ENCODE results near the gene DSTYK.
"Not testable (repeated sequence)": the region's sequence is repeated elsewhere in the genome, so short reads cannot be mapped to it uniquely, and the experiment has no call there.

Gene DSTYK

DNA sequence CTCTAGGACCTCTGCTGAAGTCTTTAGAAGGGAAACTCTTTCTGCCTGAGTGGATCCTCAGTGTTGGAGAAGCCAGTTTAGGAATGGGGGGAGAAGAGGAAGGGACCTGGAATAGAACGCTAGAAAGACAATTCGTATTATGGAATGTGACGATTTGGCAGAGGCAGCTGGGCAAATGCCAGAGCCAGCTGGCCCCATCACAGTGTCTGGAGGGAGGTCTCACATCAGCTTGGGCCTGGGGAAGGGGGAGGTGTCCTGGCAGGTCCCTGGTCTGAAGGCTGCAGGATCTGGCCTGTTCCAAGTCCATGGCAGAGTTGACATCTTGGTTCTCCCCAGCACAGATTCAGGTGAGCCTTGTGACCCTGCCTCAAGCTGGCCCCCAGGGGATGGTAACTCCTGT lies 27.6 kb upstream of the DSTYK start:
- no peak overlapping the region for H3K4me3 ChIP-seq (ENCODE audit: low read depth in 1 of 2, low read length in 1 of 2)
- TF ChIP-seq, protein P1, sequence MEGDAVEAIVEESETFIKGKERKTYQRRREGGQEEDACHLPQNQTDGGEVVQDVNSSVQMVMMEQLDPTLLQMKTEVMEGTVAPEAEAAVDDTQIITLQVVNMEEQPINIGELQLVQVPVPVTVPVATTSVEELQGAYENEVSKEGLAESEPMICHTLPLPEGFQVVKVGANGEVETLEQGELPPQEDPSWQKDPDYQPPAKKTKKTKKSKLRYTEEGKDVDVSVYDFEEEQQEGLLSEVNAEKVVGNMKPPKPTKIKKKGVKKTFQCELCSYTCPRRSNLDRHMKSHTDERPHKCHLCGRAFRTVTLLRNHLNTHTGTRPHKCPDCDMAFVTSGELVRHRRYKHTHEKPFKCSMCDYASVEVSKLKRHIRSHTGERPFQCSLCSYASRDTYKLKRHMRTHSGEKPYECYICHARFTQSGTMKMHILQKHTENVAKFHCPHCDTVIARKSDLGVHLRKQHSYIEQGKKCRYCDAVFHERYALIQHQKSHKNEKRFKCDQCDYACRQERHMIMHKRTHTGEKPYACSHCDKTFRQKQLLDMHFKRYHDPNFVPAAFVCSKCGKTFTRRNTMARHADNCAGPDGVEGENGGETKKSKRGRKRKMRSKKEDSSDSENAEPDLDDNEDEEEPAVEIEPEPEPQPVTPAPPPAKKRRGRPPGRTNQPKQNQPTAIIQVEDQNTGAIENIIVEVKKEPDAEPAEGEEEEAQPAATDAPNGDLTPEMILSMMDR (IDR thresholded peaks at IDR 0.05), result no peak
- no peaks in the 10 kb centered on the region for H3K36me3 ChIP-seq
- H3K9me3 ChIP-seq, result no peaks in the 10 kb centered on the region
- H3K27ac ChIP-seq, result no peak overlapping the region
- H3K27me3 ChIP-seq, result no peaks in the 10 kb centered on the region
- peaks cover 13% of the 10 kb centered on the region in 2 experiments for H3K4me1 ChIP-seq (ENCODE audit: control insufficient read depth in 1 of 2, insufficient read depth in 1 of 2, low read depth in 1 of 2, low read length in 1 of 2)

DNA sequence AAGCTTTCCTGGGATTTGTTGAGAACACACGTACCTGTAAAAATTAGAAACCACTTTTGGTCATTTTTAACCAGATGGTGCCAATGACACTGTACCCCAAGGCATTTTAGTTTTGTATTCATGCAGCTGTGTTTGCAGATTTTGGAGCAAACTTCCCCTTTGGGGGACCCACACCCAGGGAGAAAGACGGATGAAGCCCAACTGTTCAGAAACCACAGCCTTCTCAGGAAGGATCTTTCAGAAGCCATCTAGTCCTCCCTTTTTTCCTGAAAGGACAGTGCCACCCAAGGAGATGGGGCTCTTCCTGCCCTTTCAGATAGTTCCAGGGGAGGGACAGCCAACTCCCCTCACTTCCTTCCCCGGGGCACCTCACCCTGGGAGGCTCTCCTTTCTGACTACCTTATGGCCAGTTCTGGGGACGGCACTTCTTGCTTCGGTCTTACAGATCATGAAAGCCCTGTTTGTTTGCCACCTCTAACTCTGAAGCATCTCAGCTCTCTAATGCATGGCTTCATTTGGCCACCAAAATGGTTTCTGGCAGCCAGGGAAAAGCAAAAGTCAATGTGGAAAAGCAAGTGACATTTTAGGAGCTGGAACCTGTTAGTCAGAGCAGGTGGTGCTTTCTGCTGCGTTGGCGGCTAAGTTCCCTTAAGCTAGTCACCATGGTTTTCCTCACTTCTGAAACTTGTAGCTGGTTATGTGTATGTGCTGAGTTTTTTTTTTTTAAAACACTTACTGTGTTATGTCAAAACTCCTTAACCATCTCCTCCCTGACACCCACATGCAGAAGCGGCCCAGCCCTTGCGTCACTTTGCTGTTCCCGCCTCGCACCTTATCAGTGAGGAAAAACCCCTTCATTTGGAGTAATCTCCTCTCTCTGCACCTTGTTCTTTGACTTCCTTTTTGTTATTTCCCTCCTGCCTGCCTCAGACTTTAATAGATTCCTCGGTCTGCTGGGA lies 26.3 kb upstream of the DSTYK start:
- H3K4me1 ChIP-seq (ENCODE audit: control insufficient read depth in 1 of 2, insufficient read depth in 1 of 2, low read depth in 1 of 2, low read length in 1 of 2), result peaks cover 13% of the 10 kb centered on the region in 2 experiments
- no peak overlapping the region for H3K4me3 ChIP-seq (ENCODE audit: low read depth in 1 of 2, low read length in 1 of 2)
- no peaks in the 10 kb centered on the region for H3K9me3 ChIP-seq
- H3K36me3 ChIP-seq, result no peaks in the 10 kb centered on the region
- no peak overlapping the region for H3K27ac ChIP-seq
- TF ChIP-seq, protein P1 (IDR thresholded peaks at IDR 0.05), result no peak
- H3K27me3 ChIP-seq, result no peaks in the 10 kb centered on the region

DNA sequence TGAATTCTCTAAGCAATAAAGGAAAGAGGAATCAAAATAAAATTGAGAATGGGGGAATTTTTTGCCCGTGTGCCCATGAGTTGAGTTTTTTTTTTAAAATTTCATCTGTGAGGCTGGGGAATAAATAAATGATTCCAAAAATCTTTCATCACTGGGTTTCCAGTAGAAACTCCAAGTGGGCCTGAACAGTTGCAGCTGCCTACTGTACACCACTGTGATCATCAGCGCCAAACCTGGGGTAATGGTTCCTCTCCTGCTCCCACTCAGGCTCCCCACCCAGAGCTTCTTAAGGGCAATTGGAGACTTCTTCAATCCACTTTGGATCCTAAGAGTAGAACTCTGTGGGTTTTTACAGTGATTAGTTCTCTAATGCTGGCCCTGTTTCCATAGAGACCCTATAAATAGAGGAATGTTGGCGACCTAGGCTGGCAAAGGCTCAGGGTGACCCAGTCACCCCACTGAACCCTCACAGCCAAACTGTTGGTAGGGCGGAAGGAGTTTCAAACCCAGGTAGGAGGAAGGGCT lies 25.5 kb upstream of the DSTYK start:
- TF ChIP-seq, protein P1 (IDR thresholded peaks at IDR 0.05), result no peak
- Histone ChIP-seq H3K4me1 (ENCODE audit: control insufficient read depth in 1 of 2, insufficient read depth in 1 of 2, low read depth in 1 of 2, low read length in 1 of 2) (peaks cover 13% of the 10 kb centered on the region in 2 experiments), H3K4me3 (ENCODE audit: low read depth in 1 of 2, low read length in 1 of 2) (no peak overlapping the region), H3K27ac (no peak overlapping the region), H3K36me3 (no peaks in the 10 kb centered on the region), H3K27me3 (no peaks in the 10 kb centered on the region), H3K9me3 (no peaks in the 10 kb centered on the region)

DNA sequence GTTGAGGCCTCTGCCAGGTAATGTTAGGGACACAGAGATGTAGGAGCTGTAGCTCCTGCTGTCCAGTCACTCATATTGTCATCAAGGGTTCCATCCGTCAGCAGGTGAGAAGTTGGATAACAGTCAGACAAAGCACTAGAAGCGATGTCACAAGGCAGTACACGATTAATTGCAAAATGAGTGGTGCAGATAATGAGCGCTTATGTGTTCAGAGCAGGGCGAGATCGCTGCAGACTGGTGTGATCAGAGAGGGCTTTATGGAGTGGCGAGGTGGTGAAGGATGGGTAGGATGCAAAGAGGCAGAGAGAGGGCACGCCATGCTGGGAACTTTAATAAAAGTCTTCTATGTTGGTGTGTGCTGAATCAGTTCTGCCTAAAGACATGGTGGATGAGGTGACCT lies 25.0 kb upstream of the DSTYK start:
- TF ChIP-seq, protein P1 (IDR thresholded peaks at IDR 0.05), result no peak
- H3K27ac ChIP-seq, result no peak overlapping the region
- no peak overlapping the region for H3K4me3 ChIP-seq (ENCODE audit: low read depth in 1 of 2, low read length in 1 of 2)
- no peaks in the 10 kb centered on the region for H3K36me3 ChIP-seq
- no peaks in the 10 kb centered on the region for H3K27me3 ChIP-seq
- H3K9me3 ChIP-seq, result no peaks in the 10 kb centered on the region
- H3K4me1 ChIP-seq (ENCODE audit: control insufficient read depth in 1 of 2, insufficient read depth in 1 of 2, low read depth in 1 of 2, low read length in 1 of 2), result peaks cover 13% of the 10 kb centered on the region in 2 experiments

DNA sequence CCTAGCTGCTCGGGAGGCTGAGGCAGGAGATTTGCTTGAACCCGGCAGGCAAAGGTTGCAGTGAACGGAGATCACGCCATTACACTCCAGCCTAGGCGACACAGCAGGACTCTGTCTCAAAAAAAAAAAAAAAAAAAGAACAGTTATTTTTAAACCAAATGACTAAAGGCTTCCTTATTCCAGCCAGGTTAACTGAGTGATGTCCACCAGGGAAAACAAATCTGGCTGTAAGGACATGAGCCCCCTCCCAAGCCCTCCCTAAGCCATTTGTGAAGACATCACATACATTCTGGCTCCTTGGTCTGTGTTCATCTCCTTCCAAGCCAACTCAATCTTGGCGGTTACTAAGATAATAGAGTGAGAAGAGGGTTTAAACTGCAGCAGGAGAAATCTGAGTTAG lies 24.4 kb upstream of the DSTYK start:
- no peak overlapping the region for H3K4me3 ChIP-seq (ENCODE audit: low read depth in 1 of 2, low read length in 1 of 2)
- H3K27me3 ChIP-seq, result peaks cover under 1% of the 10 kb centered on the region
- TF ChIP-seq, protein P1 (IDR thresholded peaks at IDR 0.05), result no peak
- no peak overlapping the region for H3K27ac ChIP-seq
- peaks cover 13% of the 10 kb centered on the region in 2 experiments for H3K4me1 ChIP-seq (ENCODE audit: control insufficient read depth in 1 of 2, insufficient read depth in 1 of 2, low read depth in 1 of 2, low read length in 1 of 2)
- H3K36me3 ChIP-seq, result no peaks in the 10 kb centered on the region
- no peaks in the 10 kb centered on the region for H3K9me3 ChIP-seq

DNA sequence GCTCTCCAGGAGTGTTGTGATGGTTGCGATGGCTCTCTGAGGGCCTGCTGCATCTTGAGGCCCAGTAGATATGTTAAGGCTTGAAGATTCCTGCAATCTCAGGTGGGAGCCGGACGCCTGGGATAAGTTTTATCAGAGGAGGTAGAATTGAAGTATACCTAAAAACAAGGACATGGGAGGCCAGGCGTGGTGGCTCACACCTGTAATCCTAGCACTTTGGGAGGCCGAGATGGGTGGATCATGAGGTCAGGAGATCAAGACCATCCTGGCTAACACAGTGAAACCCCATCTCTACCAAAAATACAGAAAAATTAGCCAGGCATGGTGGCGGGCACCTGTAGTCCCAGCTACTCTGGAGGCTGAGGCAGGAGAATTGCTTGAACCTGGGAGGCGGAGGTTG lies 22.5 kb upstream of the DSTYK start:
- H3K4me3 ChIP-seq (ENCODE audit: low read depth in 1 of 2, low read length in 1 of 2); H3K9me3 ChIP-seq; H3K27ac ChIP-seq; H3K36me3 ChIP-seq: not testable (repeated sequence)
- H3K4me1 ChIP-seq (ENCODE audit: control insufficient read depth in 1 of 2, insufficient read depth in 1 of 2, low read depth in 1 of 2, low read length in 1 of 2), result peaks cover 22 to 24% of the 10 kb centered on the region in 2 experiments
- peaks cover 20% of the 10 kb centered on the region for H3K27me3 ChIP-seq

Measured in neutrophil (primary cell).